Measurements from ENCODE around the gene CLTCL1.

The CLTCL1 gene

GRCh38 chr22:19176732-19177131, 114.8 kb downstream of the CLTCL1 start:
- TF ChIP-seq CTCF (IDR thresholded peaks at IDR 0.05; ENCODE audit: low read depth, low read length): no peak
- peak overlapping the region; percentile 81 for H3K4me3 ChIP-seq (ENCODE audit: low read depth, low read length)

GRCh38 chr22:19176175-19176643, 115.3 kb downstream of the CLTCL1 start:
- TF ChIP-seq CTCF (IDR thresholded peaks at IDR 0.05; ENCODE audit: low read depth, low read length): no peak
- no peak overlapping the region for H3K4me3 ChIP-seq (ENCODE audit: low read depth, low read length)

GRCh38 chr22:19175602-19176174, 115.8 kb downstream of the CLTCL1 start:
- no peak overlapping the region for H3K4me3 ChIP-seq (ENCODE audit: low read depth, low read length)
- no peak for TF ChIP-seq CTCF (IDR thresholded peaks at IDR 0.05; ENCODE audit: low read depth, low read length)

GRCh38 chr22:19175026-19175601, 116.4 kb downstream of the CLTCL1 start:
- no peak overlapping the region for H3K4me3 ChIP-seq (ENCODE audit: low read depth, low read length)
- no peak for TF ChIP-seq CTCF (IDR thresholded peaks at IDR 0.05; ENCODE audit: low read depth, low read length)

GRCh38 chr22:19174106-19175025, 117.2 kb downstream of the CLTCL1 start:
- TF ChIP-seq CTCF (IDR thresholded peaks at IDR 0.05; ENCODE audit: low read depth, low read length): no peak
- H3K4me3 ChIP-seq (ENCODE audit: low read depth, low read length): no peak overlapping the region

GRCh38 chr22:19173047-19174035, 118.2 kb downstream of the CLTCL1 start:
- TF ChIP-seq CTCF (IDR thresholded peaks at IDR 0.05; ENCODE audit: low read depth, low read length): no peak
- peak overlapping the region; percentile 95 for H3K4me3 ChIP-seq (ENCODE audit: low read depth, low read length)
